ENCODE data around the gene AKIRIN2.
A peak's percentile ranks its signal among the peaks of the same experiment; 100 is the strongest.

AKIRIN2 gene

DNA sequence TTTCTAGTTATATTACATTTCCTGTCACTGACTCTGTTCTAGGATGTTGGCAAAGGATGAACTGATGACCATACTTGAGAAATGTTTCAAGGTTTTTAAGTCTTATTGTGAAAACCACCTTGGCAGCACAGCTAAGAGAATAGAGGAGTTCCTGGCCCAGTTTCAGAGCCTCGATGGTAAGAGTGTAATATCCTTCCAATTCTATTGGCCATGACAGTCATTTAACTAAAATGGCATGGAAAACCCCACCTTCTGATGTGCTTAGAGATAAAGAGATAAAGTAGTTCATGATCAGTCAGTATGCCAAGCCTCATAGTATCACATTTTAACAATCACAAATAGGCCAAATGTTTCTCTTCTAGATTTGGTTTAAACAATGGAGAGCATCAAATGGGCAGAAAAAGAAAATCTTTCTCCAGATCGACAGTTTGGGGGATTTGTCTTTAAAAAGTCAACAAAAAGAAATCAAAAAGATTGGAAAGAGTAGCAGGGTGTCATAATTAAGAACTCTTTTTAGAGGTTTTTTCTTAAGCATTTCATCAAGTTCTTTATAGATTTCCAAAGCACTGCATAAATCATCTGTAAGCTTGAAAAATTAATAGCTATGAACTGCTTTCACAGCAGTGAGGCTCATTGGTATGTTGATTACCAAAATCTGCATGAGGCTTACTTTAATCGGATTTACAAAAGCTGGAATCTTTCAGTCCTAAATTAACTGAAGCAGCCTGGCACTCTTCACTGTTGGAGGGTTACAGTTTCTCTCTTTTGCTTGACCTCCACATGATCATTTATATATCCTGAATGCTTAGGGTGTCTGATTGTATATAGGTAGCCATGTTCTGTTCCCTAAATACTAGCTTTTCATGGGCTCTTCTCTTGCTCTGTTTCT is 48.7 kb downstream of the AKIRIN2 start:
- no peak for FAIRE-seq

DNA sequence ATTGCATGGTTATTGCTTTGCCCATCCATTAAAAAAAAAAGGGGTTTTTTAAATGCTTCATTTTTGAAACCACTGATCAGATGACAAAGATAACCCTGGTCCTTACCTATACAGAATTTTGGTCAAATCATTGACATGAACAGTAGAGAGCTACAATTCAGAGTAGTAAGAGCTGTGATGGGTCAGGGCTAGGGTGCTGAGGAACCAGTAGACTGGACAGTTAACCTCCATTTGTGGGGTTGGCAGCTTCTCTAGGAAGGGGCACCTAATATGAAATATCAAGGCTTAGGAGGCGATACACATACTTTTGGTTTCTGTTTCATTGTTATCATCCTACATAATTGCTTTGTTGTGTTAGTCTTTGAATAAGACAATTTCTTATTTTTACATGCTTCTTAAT is 57.0 kb downstream of the AKIRIN2 start:
- no peak for FAIRE-seq

DNA sequence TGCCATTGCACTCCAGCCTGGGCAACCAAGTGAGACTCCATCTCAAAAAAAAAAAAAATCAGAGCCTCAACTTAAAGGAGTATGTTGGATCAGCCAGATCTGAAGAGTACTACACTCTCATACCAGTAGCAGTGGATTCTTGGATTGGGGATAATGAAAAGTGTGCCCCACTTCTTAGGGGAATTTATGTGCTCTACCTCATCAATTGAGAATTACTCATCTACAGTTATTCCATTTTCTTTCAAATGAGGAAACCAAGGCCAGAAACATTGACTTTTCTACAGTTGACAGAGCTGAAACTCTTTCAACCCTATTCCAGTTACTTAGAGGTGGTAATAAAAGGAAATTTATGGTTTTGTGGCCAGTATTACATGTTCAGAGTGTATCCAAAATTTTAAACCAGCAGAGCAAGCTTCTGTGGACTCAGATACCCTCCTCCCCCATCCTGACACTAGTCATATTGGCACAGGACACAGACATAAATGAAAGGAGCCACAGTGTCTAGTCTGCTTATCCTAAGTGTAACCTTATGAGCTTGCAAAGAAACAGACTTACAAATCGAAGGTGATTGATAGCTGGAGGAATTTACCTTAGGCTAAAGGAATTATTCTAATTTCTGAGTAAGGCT is 60.9 kb downstream of the AKIRIN2 start:
- no peak for FAIRE-seq

DNA sequence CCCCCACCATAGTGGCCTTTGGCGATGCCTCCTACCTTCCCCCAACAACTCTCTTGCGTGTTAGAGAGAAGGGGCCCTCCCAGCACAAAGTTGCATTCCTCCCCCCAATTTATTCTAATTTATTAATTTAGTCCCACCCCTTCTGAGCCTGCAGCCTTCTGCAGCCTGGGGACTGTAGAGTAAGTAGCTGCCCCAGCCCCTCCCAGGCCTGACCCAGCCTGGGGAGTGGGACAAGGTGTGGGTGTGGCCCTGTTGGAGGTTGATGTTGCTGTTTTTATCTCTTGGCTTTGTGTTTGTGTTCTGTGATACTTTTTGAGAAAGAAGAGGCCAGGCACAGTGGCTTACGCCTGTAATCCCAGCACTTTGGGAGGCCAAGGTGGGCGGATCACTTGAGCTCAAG is 62.7 kb downstream of the AKIRIN2 start:
- FAIRE-seq = no peak

DNA sequence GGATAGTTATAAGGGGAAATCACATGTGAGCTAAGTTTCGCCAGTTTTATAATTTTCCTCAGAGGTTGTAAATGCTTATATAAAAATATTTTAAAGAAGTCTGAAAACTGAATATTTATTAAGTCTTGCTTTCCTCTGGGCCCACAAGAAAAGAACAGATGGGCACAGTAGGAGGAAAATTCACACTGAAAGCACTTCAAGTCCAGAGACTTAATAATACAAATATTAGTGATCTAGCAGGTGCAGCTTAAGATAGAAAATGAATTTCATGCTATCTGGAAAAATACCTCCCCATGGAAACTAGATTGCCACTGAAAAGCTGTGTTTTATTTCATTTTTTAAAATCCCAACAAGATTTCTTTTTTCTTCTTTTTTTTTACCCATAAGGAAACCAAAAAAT is 64.9 kb downstream of the AKIRIN2 start:
- no peak for FAIRE-seq

DNA sequence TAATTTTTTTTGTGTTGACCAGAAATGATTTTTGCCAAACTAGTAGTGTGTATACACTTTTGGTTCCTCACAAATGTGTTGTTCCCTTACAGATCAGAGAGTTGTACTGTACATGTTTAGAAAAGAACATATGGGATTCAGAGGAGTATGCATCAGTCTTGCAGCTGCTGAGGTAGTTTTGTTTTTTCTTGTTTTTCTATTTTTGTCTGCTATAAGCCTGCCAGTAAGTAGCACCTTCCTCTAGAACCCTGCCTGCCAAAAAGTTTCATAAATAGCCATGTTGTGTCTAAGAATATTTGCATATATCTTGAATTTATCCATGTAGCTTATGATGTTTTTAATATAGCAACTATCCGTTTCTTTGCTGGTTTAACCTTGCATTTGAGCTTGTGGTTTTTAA is 65.7 kb downstream of the AKIRIN2 start:
- no peak for FAIRE-seq

DNA sequence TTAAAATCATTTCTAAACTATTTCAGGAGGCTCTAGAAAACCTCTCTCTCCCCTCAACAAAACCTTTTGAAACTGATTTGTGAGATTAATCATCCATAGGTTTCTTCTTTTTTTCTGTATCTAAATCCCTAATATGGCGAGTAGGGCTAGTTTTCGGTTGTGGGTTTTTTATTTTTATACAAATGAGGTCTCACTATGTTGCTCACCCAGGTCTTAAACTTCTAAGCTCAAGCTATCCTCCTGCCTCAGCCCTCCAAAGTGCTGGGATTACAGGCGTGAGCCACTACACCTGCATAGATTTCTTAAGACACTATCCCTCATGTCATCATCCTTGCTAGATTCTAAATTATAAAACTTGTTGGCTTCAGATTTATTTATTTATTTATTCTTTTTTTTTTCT is 68.2 kb downstream of the AKIRIN2 start:
- no peak for FAIRE-seq

DNA sequence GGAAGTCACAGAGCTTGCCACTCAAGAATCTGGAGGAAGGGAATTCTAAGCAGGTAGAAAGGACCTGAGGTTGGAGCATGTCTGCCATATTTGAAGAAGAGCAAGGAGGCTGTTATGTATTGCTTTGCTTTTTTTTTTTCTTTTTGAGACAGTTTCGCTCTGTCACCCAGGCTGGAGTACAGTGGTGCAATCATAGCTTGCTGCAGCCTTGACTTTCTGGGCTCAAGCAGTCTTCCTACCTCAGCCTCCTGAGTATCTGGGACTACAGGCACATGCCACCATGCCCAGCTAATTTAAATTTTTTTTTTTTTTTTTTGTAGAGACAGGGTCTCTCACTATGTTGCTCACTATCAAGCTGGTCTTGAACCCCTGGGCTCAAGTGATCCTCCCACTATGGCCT is 71.3 kb downstream of the AKIRIN2 start:
- no peak for FAIRE-seq

DNA sequence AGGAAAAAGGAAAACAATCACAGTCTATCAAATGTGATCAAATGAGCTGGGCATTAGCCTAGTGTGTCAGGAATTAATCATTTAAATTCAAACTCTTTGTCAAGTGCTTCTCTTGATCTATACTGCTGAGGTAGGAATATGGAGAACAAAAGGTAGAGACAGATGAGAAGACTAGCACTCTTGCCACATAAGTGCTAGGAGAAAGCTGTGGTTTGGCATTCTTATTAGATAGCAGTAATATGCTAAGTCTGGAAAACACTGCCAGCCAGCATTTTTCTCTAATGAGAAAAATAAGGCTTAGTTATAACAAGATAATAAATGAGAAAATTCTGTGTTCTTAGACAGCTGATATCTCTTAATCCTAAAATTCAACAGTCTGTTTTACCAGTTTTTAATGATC is 73.2 kb downstream of the AKIRIN2 start:
- no peak for FAIRE-seq

DNA sequence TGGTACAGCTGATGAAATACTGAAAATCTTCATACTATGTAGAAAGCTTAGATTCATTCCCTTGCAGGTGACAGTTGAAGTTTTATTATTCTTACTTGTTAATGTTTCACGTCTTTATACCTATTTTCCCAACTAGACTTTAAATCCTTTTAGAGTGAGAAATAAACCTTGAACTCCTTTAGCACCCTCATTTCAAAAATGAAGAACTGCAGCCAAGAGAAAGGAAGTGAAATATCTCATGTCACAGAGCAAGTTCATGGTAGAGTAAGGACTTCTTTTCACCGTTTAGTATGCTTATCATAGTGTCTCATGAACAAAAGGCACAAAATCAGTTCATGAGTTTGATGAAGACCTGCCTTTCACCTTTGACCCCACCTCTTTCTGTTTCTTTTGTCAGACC is 73.6 kb downstream of the AKIRIN2 start:
- FAIRE-seq = peak; percentile 74
